ENCODE measurements around the gene ZNF674.
A peak's percentile ranks its signal among the peaks of the same experiment; 100 is the strongest.

Gene ZNF674

GRCh38 chrX:46545111-46546005 is at the start of gene ZNF674:
TSS of gene ZNF674 (minus strand) at chrX:46545421. CDS start at chrX:46542087, 3,334 bp downstream.
- DNase-seq = peak; percentile 90

GRCh38 chrX:46589977-46590723 is 44.9 kb upstream of the ZNF674 start:
- no peak for DNase-seq

GRCh38 chrX:46588263-46588662 is 43.0 kb upstream of the ZNF674 start:
- no peak for DNase-seq

GRCh38 chrX:46587753-46588171 is 42.5 kb upstream of the ZNF674 start:
- no peak for DNase-seq

- DNase-seq = no peak
Measured at GRCh38 chrX:46587158-46587557, 41.9 kb upstream of the ZNF674 start.

GRCh38 chrX:46584736-46585135 is 39.5 kb upstream of the ZNF674 start:
- DNase-seq = no peak

- no peak for DNase-seq
Measured at GRCh38 chrX:46582966-46583365, 37.7 kb upstream of the ZNF674 start.

GRCh38 chrX:46582325-46582724 is 37.1 kb upstream of the ZNF674 start:
- no peak for DNase-seq

GRCh38 chrX:46580613-46581012 is 35.4 kb upstream of the ZNF674 start:
- DNase-seq = no peak

GRCh38 chrX:46579250-46579649 is 34.0 kb upstream of the ZNF674 start:
- no peak for DNase-seq

- no peak for DNase-seq
Measured at GRCh38 chrX:46577221-46578005, 32.2 kb upstream of the ZNF674 start.

GRCh38 chrX:46576458-46576857 is 31.2 kb upstream of the ZNF674 start:
- no peak for DNase-seq

- peak; percentile 8 for DNase-seq
Measured at GRCh38 chrX:46575991-46576392, 30.8 kb upstream of the ZNF674 start.

- DNase-seq = no peak
Measured at GRCh38 chrX:46575586-46575985, 30.4 kb upstream of the ZNF674 start.

GRCh38 chrX:46574774-46575381 is 29.7 kb upstream of the ZNF674 start:
- DNase-seq = peak; percentile 42

- peak; percentile 71 for DNase-seq
Measured at GRCh38 chrX:46573892-46574773, 28.9 kb upstream of the ZNF674 start.

- peak; percentile 83 for DNase-seq
Measured at GRCh38 chrX:46573331-46573891, 28.2 kb upstream of the ZNF674 start, which contains the start of gene CHST7. TSS of gene CHST7 (plus strand) at chrX:46573765. CDS start at chrX:46573932, 167 bp downstream.

GRCh38 chrX:46572340-46572936 is 27.2 kb upstream of the ZNF674 start:
- no peak for DNase-seq

GRCh38 chrX:46571423-46572339 is 26.5 kb upstream of the ZNF674 start:
- DNase-seq = no peak

GRCh38 chrX:46569621-46570020 is 24.4 kb upstream of the ZNF674 start:
- DNase-seq = no peak

Measured in NCI-H1092 treated with DMSO at 0.1 percent for 48 hours (cell line).